HCT116 (cell line): ENCODE measurements around the gene GP1BB. TPM values are rescaled to one million over a fixed set of nuclear protein-coding genes. Genes with fewer than 3 reads are reported as not detected.
A peak's percentile ranks its signal among the peaks of the same experiment; 100 is the strongest.

Source experiments
- ATAC-seq: fragments of 200-7000 bp; cut with Tn5 transposase; 2 replicates; pipeline ENCODE4 v1.9.1; 2020; ENCODE audit warnings: mild to moderate bottlenecking, moderate library complexity
- BruUV-seq: library from RNA; stranded (reverse); fragments of 400-500 nt; replicated peaks from 2 replicates; lab custom pipeline; 2021; lab: Mats Ljungman, UMichigan
- CTCF ChIA-PET: fragments of 300-600 bp; sonication (Branson Sonifier 250); formaldehyde crosslinking; loops from one replicate; lab custom pipeline; 2021; ENCODE audit warnings: antibody characterized with exemption; lab: Charles Lee
- POLR2A ChIA-PET: fragments of 300-600, 350-600 bp; sonication (Branson Sonifier 250); formaldehyde crosslinking; loops from one replicate; lab custom pipeline; 2021; ENCODE audit warnings: antibody characterized with exemption; lab: Charles Lee
- RAD21 ChIA-PET, 2 experiments: fragments of 300-600 bp; sonication (Branson Sonifier 250); formaldehyde crosslinking; loops; one replicate each; lab custom pipeline; 2023; ENCODE audit warnings: low total read pairs in 2 of 2; ENCODE audit not compliant: uncharacterized antibody in 2 of 2, unreplicated experiment in 2 of 2, low non-redundant PET in 1 of 2; lab: Charles Lee
- DNase-seq: peaks from one replicate; pipeline ENCODE4 v3.0.0-alpha.2; 2010; ENCODE audit warnings: low read depth, low spot score
- H2AFZ ChIP-seq: fragments of 200-600 bp; shearing (Covaris generic), sonication (generic); 2 replicates; pipeline ENCODE4 v1.6.1; 2017; ENCODE audit warnings: low read depth, mixed run types, mixed read lengths, antibody characterized with exemption, low read length; ENCODE audit not compliant: poor library complexity, severe bottlenecking
- H3K27ac ChIP-seq: 2 replicates; pipeline ENCODE4 v1.5.1; 2012; ENCODE audit warnings: low read depth, low read length
- H3K27me3 ChIP-seq: fragments of 200-600 bp; sonication (generic); 2 replicates; pipeline ENCODE4 v1.6.1; 2016; ENCODE audit warnings: mixed run types, low read length, mixed read lengths; ENCODE audit not compliant: insufficient read depth
- H3K36me3 ChIP-seq, 2 experiments: fragments of 200-500 bp in 1 of 2; fragments of 200-600 bp in 1 of 2; sonication (Bioruptor generic) in 1 of 2; sonication (generic) in 1 of 2; 2 replicates each; pipeline versions ENCODE4 v1.5.1 to v1.6.1; 2014 to 2016; ENCODE audit warnings: low read length in 2 of 2, inconsistent platforms in 1 of 2, mixed read lengths in 1 of 2, mixed run types in 1 of 2; ENCODE audit not compliant: insufficient read depth in 2 of 2, control insufficient read depth in 1 of 2
- H3K4me1 ChIP-seq, 2 experiments: fragments of 200-600 bp in 1 of 2; sonication (generic) in 1 of 2; 2 replicates each; pipeline versions ENCODE4 v1.5.1 to v1.6.1; 2012 to 2017; ENCODE audit warnings: low read length in 2 of 2, inconsistent platforms in 1 of 2, mild to moderate bottlenecking in 1 of 2, mixed read lengths in 1 of 2, mixed run types in 1 of 2, moderate library complexity in 1 of 2; ENCODE audit not compliant: insufficient read depth in 2 of 2, control insufficient read depth in 1 of 2
- H3K4me2 ChIP-seq: fragments of 200-600 bp; sonication (generic); 2 replicates; pipeline ENCODE4 v1.6.1; 2017; ENCODE audit warnings: mixed run types, low read length, mixed read lengths
- H3K4me3 ChIP-seq, 2 experiments: fragments of 200-600 bp in 1 of 2; sonication (generic) in 1 of 2; replicated peaks in 1 of 2; 2 replicates each; pipeline ENCODE4 v1.5.1; 2011 to 2016; ENCODE audit warnings: low read length in 2 of 2, control low read depth in 1 of 2, low read depth in 1 of 2, mild to moderate bottlenecking in 1 of 2, mixed read lengths in 1 of 2, mixed run types in 1 of 2
- H3K79me2 ChIP-seq: fragments of 200-600 bp; sonication (generic); 2 replicates; pipeline ENCODE4 v1.6.1; 2017; ENCODE audit warnings: mild to moderate bottlenecking, mixed run types, low read length, moderate library complexity, mixed read lengths; ENCODE audit not compliant: insufficient read depth
- H3K9ac ChIP-seq: fragments of 200-600 bp; sonication (generic); 2 replicates; pipeline ENCODE4 v1.6.1; 2016; ENCODE audit warnings: low read length, mixed read lengths
- H3K9me2 ChIP-seq: fragments of 200-600 bp; sonication (generic), shearing (Covaris generic); 2 replicates; pipeline ENCODE4 v1.6.1; 2017; ENCODE audit warnings: mixed run types, mild to moderate bottlenecking, moderate library complexity; ENCODE audit not compliant: insufficient read depth
- H3K9me3 ChIP-seq, 2 experiments: fragments of 200-500 bp in 1 of 2; fragments of 200-600 bp in 1 of 2; sonication (Bioruptor generic) in 1 of 2; sonication (generic) in 1 of 2; 2 replicates each; pipeline ENCODE4 v1.6.1; 2014 to 2017; ENCODE audit warnings: low read length in 2 of 2, mixed read lengths in 2 of 2, inconsistent platforms in 1 of 2, low read depth in 1 of 2, mild to moderate bottlenecking in 1 of 2, mixed run types in 1 of 2, moderate library complexity in 1 of 2; ENCODE audit not compliant: control insufficient read depth in 1 of 2, insufficient read depth in 1 of 2
- H4K20me1 ChIP-seq: fragments of 200-600 bp; sonication (generic), shearing (Covaris generic); 2 replicates; pipeline ENCODE4 v1.6.1; 2017; ENCODE audit warnings: mixed run types, mild to moderate bottlenecking, moderate library complexity; ENCODE audit not compliant: insufficient read depth
- CBX3 ChIP-seq: IDR thresholded peaks from 2 replicates; pipeline ENCODE4 v1.6.1; 2012; ENCODE audit warnings: low read depth
- CEBPB ChIP-seq: IDR thresholded peaks from 2 replicates; pipeline ENCODE4 v1.6.1; 2012; ENCODE audit warnings: low read depth
- EGR1 ChIP-seq: IDR thresholded peaks from 2 replicates; pipeline ENCODE4 v1.6.1; 2012; ENCODE audit warnings: low read depth
- ELF1 ChIP-seq: IDR thresholded peaks from 2 replicates; pipeline ENCODE4 v1.6.1; 2012; ENCODE audit warnings: low read depth, borderline replicate concordance
- MAX ChIP-seq: IDR thresholded peaks from 2 replicates; pipeline ENCODE4 v1.6.1; 2012
- TCF7L2 ChIP-seq: IDR thresholded peaks from 2 replicates; pipeline ENCODE4 v1.7.0; 2011; ENCODE audit warnings: borderline replicate concordance, inconsistent platforms; ENCODE audit not compliant: insufficient read depth, insufficient read length; ENCODE audit errors: extremely low read depth
- YY1 ChIP-seq: IDR thresholded peaks from 2 replicates; pipeline ENCODE4 v1.6.1; 2011; ENCODE audit warnings: low read length, low read depth, moderate library complexity, mild to moderate bottlenecking; ENCODE audit not compliant: insufficient replicate concordance; ENCODE audit errors: extremely low read depth
- intact Hi-C: fragments of 100-400 bp; cut with micrococcal nuclease; formaldehyde crosslinking; loops from 2 replicates; pipeline ENCODE4 v1.10.0; 2022
- total RNA-seq: library from RNA; stranded (reverse); gene quantifications from one replicate; pipeline ENCODE4 v1.2.1, GENCODE V29; 2021; ENCODE audit not compliant: unreplicated experiment

Gene GP1BB
- total RNA-seq, 1 experiment from 2014 or later = 4.8 TPM

GRCh38 chr22:19748139-19748538 lies 24.8 kb downstream of the GP1BB start:
- ATAC-seq (no peak), DNase-seq (no peak)
- intact Hi-C loops = no loop called here
- Histone ChIP-seq H3K27ac (no peak overlapping the region), H2AFZ (no peak overlapping the region), H3K79me2 (no peaks in the 10 kb centered on the region), H4K20me1 (no peaks in the 10 kb centered on the region), H3K27me3 (no peaks in the 10 kb centered on the region), H3K9ac (no peak overlapping the region), H3K4me1 (no peaks in the 10 kb centered on the region), H3K4me3 (no peak overlapping the region), H3K4me2 (no peak overlapping the region), H3K9me2 (no peaks in the 10 kb centered on the region), H3K36me3 (no peaks in the 10 kb centered on the region), H3K9me3 (no peaks in the 10 kb centered on the region)
- TF ChIP-seq MAX (no peak), ELF1 (no peak), YY1 (no peak), CEBPB (no peak), EGR1 (no peak), TCF7L2 (no peak)
- CTCF ChIA-PET = interaction anchor here (1.6 kb wide), 1 partner anchor 18 kb away, joined by 8 read pairs; no protein-coding TSS in a partner anchor
- RAD21 ChIA-PET = no interaction called here
- POLR2A ChIA-PET = interaction anchor here (0.8 kb wide), 1 partner anchor 241 kb away, joined by 3 read pairs; no protein-coding TSS in a partner anchor
- no TSS peak for BruUV-seq

- intact Hi-C loops = no loop called here
- CTCF ChIA-PET = no interaction called here
- POLR2A ChIA-PET = interaction anchor here (0.8 kb wide), 1 partner anchor 240 kb away, joined by 3 read pairs; no protein-coding TSS in a partner anchor
These were observed 25.8 kb downstream of the GP1BB start for GRCh38 chr22:19748991-19749664.

More at GRCh38 chr22:19748991-19749664, 25.8 kb downstream of the GP1BB start:
- H3K27ac ChIP-seq = no peak overlapping the region
- 0 out of 2 replicates have a peak, but pooled peaks have one; percentile 18 for ATAC-seq
- RAD21 ChIA-PET = no interaction called here
- H4K20me1 ChIP-seq = no peaks in the 10 kb centered on the region
- no peaks in the 10 kb centered on the region for H3K4me1 ChIP-seq
- TF ChIP-seq CBX3 = no peak
- TF ChIP-seq, all 23 proteins: peak for 0
- no peak overlapping the region for H3K4me3 ChIP-seq
- H3K4me2 ChIP-seq = no peak overlapping the region
- no peak for DNase-seq
- H3K27me3 ChIP-seq = no peaks in the 10 kb centered on the region
- H3K79me2 ChIP-seq = no peaks in the 10 kb centered on the region
- H3K9ac ChIP-seq = no peak overlapping the region
- no peaks in the 10 kb centered on the region for H3K36me3 ChIP-seq
- H3K9me3 ChIP-seq = no peaks in the 10 kb centered on the region
- no peaks in the 10 kb centered on the region for H3K9me2 ChIP-seq
- H2AFZ ChIP-seq = no peak overlapping the region
- BruUV-seq = no TSS peak
